Thoracic aorta (tissue), 2 donors: ENCODE data around the gene ARHGEF17. TPM values are rescaled to one million over a fixed set of nuclear protein-coding genes. Genes with fewer than 3 reads are reported as not detected.
A peak's percentile ranks its signal among the peaks of the same experiment; 100 is the strongest.

ENCODE experiments used
- ATAC-seq: fragments of 150-250 bp; one replicate; pipeline ENCODE4 v1.8.0; 2017; ENCODE audit warnings: low read depth; ENCODE audit not compliant: insufficient number of reproducible peaks, low FRiP score
- DNase-seq: peaks from one replicate; pipeline ENCODE4 v3.0.0-alpha.2; 2020; ENCODE audit warnings: low spot score
- H3K27ac ChIP-seq, 2 donors: fragments of 200-600 bp; sonication (generic); 1 replicate in 1 of 2; 2 replicates in 1 of 2; pipeline ENCODE4 v1.5.1; 2016; ENCODE audit warnings: mild to moderate bottlenecking in 2 of 2, moderate library complexity in 2 of 2
- H3K27me3 ChIP-seq: fragments of 200-600 bp; sonication (generic); replicated peaks from 2 replicates; pipeline ENCODE4 v1.6.0; 2016; ENCODE audit warnings: mild to moderate bottlenecking; ENCODE audit not compliant: insufficient read depth
- H3K36me3 ChIP-seq: fragments of 200-600 bp; sonication (generic); one replicate; pipeline ENCODE4 v1.5.1; 2016
- H3K4me1 ChIP-seq, 2 donors: fragments of 200-600 bp; sonication (generic); 1 replicate in 1 of 2; 2 replicates in 1 of 2; pipeline versions ENCODE4 v1.5.1 to v1.6.0; 2016; ENCODE audit warnings: low read depth in 2 of 2, mild to moderate bottlenecking in 1 of 2; ENCODE audit not compliant: control insufficient read depth in 1 of 2
- H3K4me3 ChIP-seq: fragments of 200-600 bp; sonication (generic); 2 replicates; pipeline ENCODE4 v1.5.1; 2016; ENCODE audit warnings: mild to moderate bottlenecking
- H3K9me3 ChIP-seq: fragments of 200-600 bp; sonication (generic); 2 replicates; pipeline ENCODE4 v1.5.1; 2016
- total RNA-seq, 2 donors: library from RNA; depleted of rRNA; stranded (reverse); fragments of >200 nt; gene quantifications; one replicate each; pipeline versions ENCODE4 v1.1.0 to v1.2.3, GENCODE V29; 2016
- TF ChIP-seq, protein P1 (sequence below): fragments of 200-600 bp; sonication (generic); IDR thresholded peaks from one replicate; pipeline ENCODE4 v1.5.1; 2019; ENCODE audit warnings: antibody characterized with exemption

ARHGEF17 gene
- total RNA-seq, 2 donors from 2014 or later, result 244 to 308 TPM

DNA sequence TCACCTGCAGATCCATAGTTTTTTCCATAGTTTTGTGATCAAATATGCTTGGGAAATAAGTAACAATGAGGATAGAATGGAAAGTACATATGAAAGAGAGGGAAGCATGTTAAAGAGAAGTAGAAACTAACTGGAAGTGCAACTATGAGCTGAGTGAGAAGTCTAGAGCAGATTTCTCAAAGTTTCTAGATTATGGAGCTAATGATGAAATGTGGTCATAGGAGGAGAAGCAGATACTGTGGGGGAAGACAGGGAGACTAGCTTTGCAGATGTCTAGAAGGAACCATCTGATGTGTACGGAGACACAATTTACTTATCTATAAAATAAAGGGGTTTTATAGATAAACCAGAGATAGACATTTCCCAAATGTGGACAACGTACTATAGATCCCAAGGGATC, 105.2 kb downstream of the ARHGEF17 start:
- no peak for DNase-seq
- no peaks in the 10 kb centered on the region for H3K9me3 ChIP-seq
- peaks cover 13 to 21% of the 10 kb centered on the region in 2 donors for H3K4me1 ChIP-seq
- no peak overlapping the region for H3K27ac ChIP-seq
- H3K4me3 ChIP-seq, result no peak overlapping the region
- TF ChIP-seq, protein P1, sequence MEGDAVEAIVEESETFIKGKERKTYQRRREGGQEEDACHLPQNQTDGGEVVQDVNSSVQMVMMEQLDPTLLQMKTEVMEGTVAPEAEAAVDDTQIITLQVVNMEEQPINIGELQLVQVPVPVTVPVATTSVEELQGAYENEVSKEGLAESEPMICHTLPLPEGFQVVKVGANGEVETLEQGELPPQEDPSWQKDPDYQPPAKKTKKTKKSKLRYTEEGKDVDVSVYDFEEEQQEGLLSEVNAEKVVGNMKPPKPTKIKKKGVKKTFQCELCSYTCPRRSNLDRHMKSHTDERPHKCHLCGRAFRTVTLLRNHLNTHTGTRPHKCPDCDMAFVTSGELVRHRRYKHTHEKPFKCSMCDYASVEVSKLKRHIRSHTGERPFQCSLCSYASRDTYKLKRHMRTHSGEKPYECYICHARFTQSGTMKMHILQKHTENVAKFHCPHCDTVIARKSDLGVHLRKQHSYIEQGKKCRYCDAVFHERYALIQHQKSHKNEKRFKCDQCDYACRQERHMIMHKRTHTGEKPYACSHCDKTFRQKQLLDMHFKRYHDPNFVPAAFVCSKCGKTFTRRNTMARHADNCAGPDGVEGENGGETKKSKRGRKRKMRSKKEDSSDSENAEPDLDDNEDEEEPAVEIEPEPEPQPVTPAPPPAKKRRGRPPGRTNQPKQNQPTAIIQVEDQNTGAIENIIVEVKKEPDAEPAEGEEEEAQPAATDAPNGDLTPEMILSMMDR, result no peak
- H3K27me3 ChIP-seq, result no peaks in the 10 kb centered on the region
- no peak for ATAC-seq
- H3K36me3 ChIP-seq, result peaks cover 5% of the 10 kb centered on the region

DNA sequence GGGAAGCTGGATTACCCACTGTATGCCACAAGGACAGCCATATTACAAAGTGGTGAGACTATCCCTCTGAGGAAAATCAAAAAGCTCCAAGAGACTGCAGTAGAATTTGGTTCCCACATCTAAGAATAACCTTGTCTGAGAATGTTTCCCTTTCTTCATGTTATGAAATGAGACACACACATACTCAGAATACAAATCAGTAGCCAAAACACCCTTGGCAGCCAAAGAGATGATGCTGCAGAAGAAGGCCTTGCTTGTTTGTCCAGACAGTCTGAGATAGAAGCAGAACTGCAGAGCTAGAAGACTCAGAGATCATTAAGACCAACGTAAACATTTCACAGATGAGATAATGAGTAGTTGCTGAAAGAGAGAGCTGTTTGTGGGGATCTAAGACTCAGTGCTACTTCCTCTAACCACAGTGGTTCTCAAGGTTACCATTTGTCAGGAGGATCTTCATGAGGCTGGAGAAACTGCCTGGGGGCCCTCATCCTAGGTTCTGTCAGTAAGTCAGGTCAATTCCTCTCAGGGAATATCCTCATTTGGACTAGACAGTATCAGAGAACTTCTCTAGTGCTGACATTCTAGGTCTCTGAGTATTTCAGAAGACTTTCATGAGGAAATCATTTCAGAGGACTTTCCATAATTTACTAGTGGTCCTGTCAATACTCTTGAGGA, 107.0 kb downstream of the ARHGEF17 start:
- H3K36me3 ChIP-seq, result peaks cover 3% of the 10 kb centered on the region
- H3K27me3 ChIP-seq, result no peaks in the 10 kb centered on the region
- H3K9me3 ChIP-seq, result no peaks in the 10 kb centered on the region
- H3K27ac ChIP-seq, result peak overlapping the region; percentile 4 to 40
- DNase-seq (no peak), ATAC-seq (no peak)
- TF ChIP-seq, protein P1, result no peak
- peaks cover 13 to 21% of the 10 kb centered on the region in 2 donors for H3K4me1 ChIP-seq
- no peak overlapping the region for H3K4me3 ChIP-seq

DNA sequence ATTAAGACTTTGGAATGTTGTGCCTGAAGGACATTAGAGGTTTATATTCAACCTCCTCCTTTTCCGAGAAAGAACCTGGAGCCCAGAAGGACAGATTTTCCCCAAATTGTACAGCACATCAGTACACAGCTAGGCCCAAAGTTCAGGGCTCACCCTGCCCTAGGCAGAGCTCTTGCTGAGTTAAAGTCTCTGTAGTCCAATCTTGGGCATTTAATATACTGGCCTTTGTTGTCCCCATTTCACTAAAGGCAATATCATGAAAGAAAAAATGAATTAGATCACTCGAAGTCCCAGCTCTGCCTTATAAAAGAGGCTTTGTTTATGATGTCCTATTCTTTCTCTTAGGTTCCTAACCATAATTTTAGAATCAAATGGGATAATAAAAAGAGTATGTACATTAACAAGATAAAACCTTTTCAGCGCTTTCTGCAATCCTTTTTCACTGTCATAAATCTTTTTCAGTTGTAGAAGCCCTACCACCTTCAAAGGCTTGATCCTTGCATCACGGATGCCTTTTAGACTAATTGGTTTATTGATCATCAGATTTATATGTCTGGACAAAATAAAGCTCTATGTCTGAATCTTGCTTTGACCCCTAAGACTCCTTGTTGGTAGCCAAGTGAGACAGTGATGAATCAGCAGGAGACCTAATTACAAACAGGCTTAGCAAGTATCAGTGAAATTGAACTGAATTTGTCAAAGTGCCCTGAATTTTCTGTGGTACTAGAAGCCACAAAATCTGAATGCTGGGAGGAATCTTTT, 108.0 kb downstream of the ARHGEF17 start:
- no peak for ATAC-seq
- Histone ChIP-seq H3K4me1 (peaks cover 13 to 21% of the 10 kb centered on the region in 2 donors), H3K9me3 (no peaks in the 10 kb centered on the region)

DNA sequence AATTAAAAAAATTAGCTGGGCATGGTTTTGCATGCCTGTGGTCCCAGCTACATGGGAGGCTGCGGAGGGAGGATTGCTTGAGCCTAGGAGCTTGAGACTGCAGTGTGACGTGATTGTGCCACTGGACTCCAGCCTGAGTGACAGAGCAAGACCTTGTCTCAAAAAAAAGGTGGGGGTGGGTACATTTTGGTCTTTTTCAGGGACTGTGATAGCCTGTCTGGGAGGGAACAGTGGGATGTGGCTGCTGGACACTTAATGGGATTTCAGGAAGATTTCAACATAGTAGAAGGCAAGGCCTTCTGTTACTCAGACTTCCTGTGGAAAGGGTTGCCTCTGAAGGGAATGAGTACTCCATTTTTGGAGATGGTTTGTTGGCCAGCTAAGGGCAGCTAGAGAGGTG, 108.7 kb downstream of the ARHGEF17 start:
- peaks cover 13 to 21% of the 10 kb centered on the region in 2 donors for H3K4me1 ChIP-seq
- DNase-seq, result no peak
- no peaks in the 10 kb centered on the region for H3K27me3 ChIP-seq
- H3K27ac ChIP-seq, result no peak overlapping the region
- ATAC-seq, result no peak
- peaks cover 3% of the 10 kb centered on the region for H3K36me3 ChIP-seq
- no peak overlapping the region for H3K4me3 ChIP-seq
- H3K9me3 ChIP-seq, result no peaks in the 10 kb centered on the region
- TF ChIP-seq, protein P1, result no peak

More for the DNA sequence above, 108.0 kb downstream of the ARHGEF17 start:
- Histone ChIP-seq H3K27ac (peak overlapping the region in 1 of 2 donors; percentile 40), H3K27me3 (no peaks in the 10 kb centered on the region), H3K4me3 (no peak overlapping the region), H3K36me3 (peaks cover 3% of the 10 kb centered on the region)
- no peak for DNase-seq
- TF ChIP-seq, protein P1, result no peak

Other genes with a start within 250 kb of the ARHGEF17 start
- 10 to 100 TPM; 56.5 to 75.3 TPM for gene FCHSD2, start 166.0 kb upstream of the ARHGEF17 start, total RNA-seq
- gene P2RY2, start 90.0 kb upstream of the ARHGEF17 start, total RNA-seq, result 1 to 10 TPM; 3.5 to 5.7 TPM
- gene P2RY6, start 35.9 kb upstream of the ARHGEF17 start, total RNA-seq, result 10 to 100 TPM in 1 of 2 donors, 1 to 10 TPM in 1; 7.7 to 13.4 TPM
- 10 to 100 TPM in 1 of 2 donors, 1 to 10 TPM in 1; 6.5 to 14.2 TPM for gene RELT, start 68.1 kb downstream of the ARHGEF17 start, total RNA-seq